Measurements from ENCODE around the gene EIF4A3.

- TF ChIP-seq CTCF (conservative IDR thresholded peaks at IDR 0.05; ENCODE audit: low read length): no peak
- TF ChIP-seq EZH2phosphoT487 (IDR thresholded peaks at IDR 0.05; ENCODE audit: borderline replicate concordance): no peak
Measured at GRCh38 chr17:80108036-80108971, 38.6 kb downstream of the EIF4A3 start.
